ENCODE data around the gene GNG12.

DNA sequence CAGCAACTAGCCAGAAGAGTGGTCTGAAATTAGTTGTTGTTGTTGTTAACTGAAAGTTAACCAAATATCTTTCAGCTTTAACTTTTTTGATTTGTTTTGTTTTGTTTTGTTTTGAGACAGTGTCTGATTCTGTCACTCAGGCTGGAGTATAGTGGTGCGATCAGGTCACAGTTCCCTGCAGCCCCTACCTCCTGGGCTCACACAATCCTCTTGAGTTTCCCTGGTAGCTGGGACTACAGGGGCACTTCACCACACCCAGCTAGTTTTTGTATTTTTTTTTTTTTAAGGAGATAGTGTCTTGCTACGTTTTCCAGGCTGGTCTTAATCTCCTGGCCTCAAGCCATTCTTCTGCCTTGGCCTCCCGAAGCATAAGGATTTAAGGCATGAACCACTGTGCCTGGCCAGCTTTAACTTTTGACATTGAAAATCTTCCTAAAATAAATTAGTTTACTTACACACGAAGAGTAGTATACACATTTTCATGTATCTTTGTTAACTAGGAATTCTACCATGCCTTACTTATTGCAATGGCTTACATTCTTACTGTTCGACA is 45.0 kb downstream of the GNG12 start:
- TF ChIP-seq CTCF (IDR thresholded peaks at IDR 0.05): no peak
- TF ChIP-seq POLR2A (IDR thresholded peaks at IDR 0.05): no peak
